BLaER1 treated with 17β-estradiol and CSF1 and Interleukin-3, amounts not matched to agents 10 nM and 100 nM (cell line): ENCODE measurements around the gene CTXN3.

Experiments
- H3K27ac ChIP-seq, 11 experiments: shearing (Covaris generic); formaldehyde crosslinking; 2 replicates each; pipeline ENCODE4 v1.8.1; 2022
- H3K27me3 ChIP-seq, 11 experiments: shearing (Covaris generic); formaldehyde crosslinking; 2 replicates each; pipeline ENCODE4 v1.8.1; 2022
- H3K36me3 ChIP-seq, 11 experiments: shearing (Covaris generic); formaldehyde crosslinking; 2 replicates each; pipeline ENCODE4 v1.8.1; 2022
- H3K4me1 ChIP-seq, 10 experiments: shearing (Covaris generic); formaldehyde crosslinking; 2 replicates each; pipeline ENCODE4 v1.8.1; 2022
- H3K4me2 ChIP-seq, 11 experiments: shearing (Covaris generic); formaldehyde crosslinking; 2 replicates each; pipeline ENCODE4 v1.8.1; 2022
- H3K4me3 ChIP-seq, 10 experiments: shearing (Covaris generic); formaldehyde crosslinking; 2 replicates each; pipeline ENCODE4 v1.8.1; 2022
- H3K9ac ChIP-seq, 11 experiments: shearing (Covaris generic); formaldehyde crosslinking; 2 replicates each; pipeline ENCODE4 v1.8.1; 2022
- H3K9me3 ChIP-seq, 11 experiments: shearing (Covaris generic); formaldehyde crosslinking; replicated peaks in 1 of 11; 2 replicates each; pipeline ENCODE4 v1.8.1; 2022
- H4K20me1 ChIP-seq, 11 experiments: shearing (Covaris generic); formaldehyde crosslinking; 2 replicates each; pipeline ENCODE4 v1.8.1; 2022
- Cebpa-rat ChIP-seq, 11 experiments: shearing (Covaris generic); IDR thresholded peaks; 2 replicates each; pipeline ENCODE4 v1.8.1; 2022

The CTXN3 gene

DNA sequence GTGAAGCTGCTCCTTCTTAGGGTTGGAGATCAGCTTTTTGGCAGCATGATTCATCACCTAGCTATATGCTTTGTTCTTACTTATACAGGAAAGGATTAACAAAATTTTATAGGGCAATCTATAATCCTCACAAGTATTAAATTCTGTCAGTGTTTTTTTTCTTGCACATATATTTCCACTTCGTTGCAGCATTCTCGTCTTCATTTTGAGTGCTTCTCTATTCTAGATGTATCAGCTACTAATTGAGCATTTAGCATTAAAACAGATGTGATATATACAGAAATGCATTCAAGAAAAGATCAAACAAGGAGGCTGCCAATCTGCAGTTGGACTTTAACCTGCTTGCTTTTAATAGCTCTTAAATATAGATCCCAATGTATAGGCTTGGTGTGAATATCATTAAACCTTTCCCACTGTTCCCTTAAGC is 3.6 kb upstream of the CTXN3 start:
- no peak overlapping the region for H3K4me3 ChIP-seq
- no peak for TF ChIP-seq Cebpa-rat (IDR thresholded peaks at IDR 0.05)
- no peaks in the 10 kb centered on the region for H3K27me3 ChIP-seq
- no peaks in the 10 kb centered on the region for H3K9me3 ChIP-seq
- no peaks in the 10 kb centered on the region; a peak in 1 of 20 replicates for H3K4me1 ChIP-seq
- H4K20me1 ChIP-seq, result no peaks in the 10 kb centered on the region
- H3K36me3 ChIP-seq, result no peaks in the 10 kb centered on the region
- no peak overlapping the region for H3K27ac ChIP-seq
- no peak overlapping the region for H3K4me2 ChIP-seq
- H3K9ac ChIP-seq, result no peak overlapping the region

DNA sequence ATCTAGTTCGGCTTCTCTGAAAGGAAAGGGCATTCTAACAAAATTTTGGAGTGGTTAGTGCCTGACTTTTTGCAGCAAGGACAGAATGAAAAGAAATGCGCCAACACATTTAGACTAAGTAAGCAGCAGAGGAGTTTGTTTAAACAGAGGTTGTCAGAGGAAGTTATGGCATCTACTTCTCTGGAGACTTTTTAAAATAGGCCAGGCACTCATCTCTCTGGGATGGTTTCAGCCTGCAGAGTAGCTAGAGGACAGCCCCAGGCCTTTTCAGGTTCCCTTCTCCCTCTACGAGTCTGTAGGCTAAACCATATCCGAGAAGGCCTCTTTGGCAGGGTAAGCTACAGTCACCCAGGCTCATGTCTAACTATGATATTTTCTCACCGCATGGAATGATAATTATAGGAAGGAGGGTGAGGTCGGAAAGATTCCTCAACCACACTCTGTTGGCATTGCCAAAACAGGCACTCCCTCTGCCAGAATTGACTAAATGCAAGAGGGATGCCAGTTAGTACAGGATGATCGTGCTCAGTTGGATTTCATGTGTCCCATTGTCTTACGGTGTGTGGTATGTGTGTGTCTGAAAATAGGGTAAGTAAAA is 1.4 kb upstream of the CTXN3 start:
- Histone ChIP-seq H3K9ac (no peak overlapping the region), H3K4me3 (no peak overlapping the region), H3K4me2 (no peak overlapping the region), H3K36me3 (no peaks in the 10 kb centered on the region), H3K27me3 (no peaks in the 10 kb centered on the region), H3K9me3 (no peaks in the 10 kb centered on the region), H4K20me1 (no peaks in the 10 kb centered on the region), H3K4me1 (no peaks in the 10 kb centered on the region), H3K27ac (no peak overlapping the region)
- no peak for TF ChIP-seq Cebpa-rat (IDR thresholded peaks at IDR 0.05)

DNA sequence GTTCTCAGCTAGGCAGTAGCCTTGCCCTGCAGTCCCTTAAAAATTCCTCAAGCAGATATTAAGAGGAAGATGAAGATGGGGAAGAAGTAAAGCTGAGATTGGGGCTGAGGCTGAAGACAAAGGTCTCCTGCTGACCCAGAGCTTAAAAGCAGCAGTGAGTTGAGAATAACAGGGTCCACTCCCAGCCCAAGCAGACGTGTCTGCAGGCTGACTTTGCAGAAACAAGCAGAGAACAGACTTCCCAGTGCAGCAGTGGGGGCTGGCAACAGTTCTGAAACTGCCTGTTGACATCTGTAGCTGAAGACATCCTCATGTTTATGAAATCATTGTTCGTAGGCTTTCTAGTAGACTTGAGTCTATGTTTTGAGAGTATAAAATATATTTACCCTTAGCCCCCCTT is 1.1 kb downstream of the CTXN3 start:
- Histone ChIP-seq H3K27me3 (no peaks in the 10 kb centered on the region), H3K4me2 (no peak overlapping the region), H3K36me3 (no peaks in the 10 kb centered on the region), H3K9ac (no peak overlapping the region), H4K20me1 (no peaks in the 10 kb centered on the region), H3K9me3 (no peaks in the 10 kb centered on the region), H3K27ac (no peak overlapping the region), H3K4me1 (no peaks in the 10 kb centered on the region), H3K4me3 (no peak overlapping the region)
- TF ChIP-seq Cebpa-rat (IDR thresholded peaks at IDR 0.05), result no peak

DNA sequence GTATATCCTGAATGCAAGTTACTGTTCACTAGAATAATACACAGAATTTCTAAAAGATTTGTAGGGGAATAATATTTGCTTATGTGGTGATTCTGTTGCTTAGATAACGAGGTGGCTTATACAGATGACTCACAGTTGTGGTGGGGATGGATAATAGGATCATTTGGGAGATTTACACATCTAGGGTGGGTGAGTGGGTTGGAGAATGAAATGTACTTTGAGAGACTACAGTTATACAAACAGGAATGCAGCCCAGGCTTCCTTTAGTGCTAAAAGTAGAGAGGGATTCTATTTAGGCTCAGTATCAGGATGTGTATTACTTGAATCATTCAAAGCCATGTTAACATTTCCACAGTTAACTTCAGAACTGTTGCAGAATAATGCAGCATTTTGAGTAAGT is 1.8 kb downstream of the CTXN3 start:
- Histone ChIP-seq H4K20me1 (no peaks in the 10 kb centered on the region), H3K9me3 (no peaks in the 10 kb centered on the region), H3K4me3 (no peak overlapping the region), H3K9ac (no peak overlapping the region), H3K27ac (no peak overlapping the region), H3K4me2 (no peak overlapping the region), H3K36me3 (no peaks in the 10 kb centered on the region), H3K27me3 (no peaks in the 10 kb centered on the region), H3K4me1 (no peaks in the 10 kb centered on the region)
- TF ChIP-seq Cebpa-rat (IDR thresholded peaks at IDR 0.05), result no peak

DNA sequence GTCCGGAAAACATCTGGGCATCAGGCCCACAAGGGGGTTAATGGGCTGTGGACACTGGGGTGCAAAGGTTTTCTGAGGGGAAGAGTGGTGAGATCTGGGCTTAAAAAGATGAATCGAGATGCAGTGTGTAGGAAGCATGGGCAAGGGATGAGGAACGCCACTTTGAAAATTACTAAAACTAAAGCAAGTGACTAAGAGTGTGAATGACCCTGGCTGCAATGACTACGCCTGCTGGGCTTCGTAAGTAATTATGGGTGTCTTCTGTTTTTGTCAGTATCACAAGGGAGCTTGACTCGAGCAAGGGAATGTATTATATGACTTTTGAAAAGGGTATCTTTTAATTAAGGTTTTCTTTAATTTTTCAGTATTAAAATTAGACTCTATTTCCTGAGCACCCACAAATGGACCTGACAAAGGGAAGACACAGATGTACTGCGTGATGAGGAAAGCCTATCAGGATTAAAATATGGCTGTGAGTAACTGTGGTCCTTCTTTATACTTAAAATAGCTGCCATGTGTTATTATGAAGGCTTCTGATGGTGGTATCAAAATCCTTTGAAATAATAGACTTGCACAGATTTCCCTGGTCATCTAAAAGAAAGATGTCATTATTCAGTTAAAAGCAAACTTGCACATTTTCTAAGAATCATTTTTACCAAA is 4.2 kb downstream of the CTXN3 start:
- Histone ChIP-seq H3K9ac (no peak overlapping the region), H3K4me1 (no peaks in the 10 kb centered on the region), H3K9me3 (no peaks in the 10 kb centered on the region), H3K27me3 (no peaks in the 10 kb centered on the region), H3K4me2 (no peak overlapping the region), H3K36me3 (no peaks in the 10 kb centered on the region), H3K4me3 (no peak overlapping the region), H4K20me1 (no peaks in the 10 kb centered on the region), H3K27ac (no peak overlapping the region)
- no peak for TF ChIP-seq Cebpa-rat (IDR thresholded peaks at IDR 0.05)

DNA sequence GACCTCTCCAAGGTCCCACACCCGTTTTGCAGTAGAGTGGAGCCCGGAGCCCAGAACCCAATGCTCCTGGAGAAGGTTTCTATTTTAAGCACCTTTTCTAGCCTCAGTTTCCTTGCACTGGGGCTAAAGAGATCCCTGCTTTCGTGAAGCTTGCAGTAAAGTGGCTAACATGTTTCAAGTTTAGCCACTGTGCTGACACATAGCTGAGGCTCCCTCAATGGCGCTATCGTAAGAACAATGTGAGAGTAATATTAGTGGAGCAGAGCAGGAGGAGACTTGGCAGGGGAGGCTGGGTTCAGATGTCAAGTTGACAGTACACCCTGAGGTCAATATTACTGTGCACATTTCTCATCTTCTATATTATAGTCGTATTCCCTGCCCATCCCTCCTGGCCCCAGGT is 7.9 kb downstream of the CTXN3 start:
- Histone ChIP-seq H3K27me3 (no peaks in the 10 kb centered on the region), H4K20me1 (no peaks in the 10 kb centered on the region), H3K27ac (no peak overlapping the region), H3K4me1 (no peaks in the 10 kb centered on the region), H3K36me3 (no peaks in the 10 kb centered on the region), H3K9ac (no peak overlapping the region), H3K4me3 (no peak overlapping the region), H3K9me3 (no peaks in the 10 kb centered on the region), H3K4me2 (no peak overlapping the region)
- TF ChIP-seq Cebpa-rat (IDR thresholded peaks at IDR 0.05), result no peak

DNA sequence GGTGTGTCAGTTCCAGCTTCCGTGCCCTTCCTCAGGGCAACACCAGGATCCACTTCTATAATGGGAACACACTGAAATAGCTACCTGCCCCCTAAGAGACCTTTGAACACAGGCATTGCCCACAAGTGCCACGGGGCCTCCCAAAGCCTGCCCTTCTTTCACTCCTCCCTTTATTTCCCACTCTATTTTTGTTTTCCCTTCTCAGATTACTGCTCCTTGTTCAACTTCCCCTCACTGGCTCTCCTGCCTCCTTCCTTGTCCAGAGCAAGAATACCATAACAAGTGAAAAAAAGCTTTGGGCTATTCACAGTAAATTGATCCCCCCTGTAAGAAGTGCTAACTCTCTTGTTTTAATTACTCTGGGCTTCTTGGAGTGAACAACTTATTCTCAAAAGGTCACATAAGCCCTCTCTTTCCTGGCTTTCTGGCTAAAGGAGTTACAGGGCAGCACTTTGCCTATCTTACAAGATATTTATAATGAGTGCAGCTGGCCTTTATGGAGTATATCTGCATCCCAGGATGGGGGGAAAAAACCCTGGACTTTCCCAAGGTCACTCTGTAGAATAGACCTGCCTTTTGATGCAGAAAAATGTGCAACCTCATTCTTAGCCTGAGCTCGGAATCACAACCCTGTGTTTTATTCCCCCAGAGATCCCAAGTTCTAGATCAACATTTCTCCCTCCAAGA is 11.3 kb downstream of the CTXN3 start:
- Histone ChIP-seq H3K4me3 (no peak overlapping the region), H3K9ac (no peak overlapping the region), H3K9me3 (no peaks in the 10 kb centered on the region), H3K4me1 (no peaks in the 10 kb centered on the region), H3K27ac (no peak overlapping the region), H3K4me2 (no peak overlapping the region), H4K20me1 (no peaks in the 10 kb centered on the region), H3K27me3 (no peaks in the 10 kb centered on the region), H3K36me3 (no peaks in the 10 kb centered on the region)
- no peak for TF ChIP-seq Cebpa-rat (IDR thresholded peaks at IDR 0.05)

DNA sequence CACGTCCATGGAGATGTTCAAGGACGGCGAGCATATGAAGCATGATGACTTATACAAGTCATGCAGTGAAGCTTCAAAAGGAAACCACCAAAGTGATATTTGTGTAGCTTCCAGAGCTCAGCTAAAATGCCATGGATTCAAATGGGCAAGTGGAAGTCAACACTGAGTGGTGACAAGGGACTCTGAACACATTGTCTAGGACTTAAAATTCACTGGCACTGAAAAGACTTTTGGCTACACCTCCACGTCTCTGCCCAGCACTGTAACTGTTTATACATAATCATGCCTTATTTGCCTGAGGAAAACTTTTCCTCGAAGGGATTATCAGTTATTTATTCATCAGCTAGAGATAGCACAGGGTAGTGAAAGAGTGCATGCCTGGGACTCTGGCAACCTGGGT is 15.2 kb downstream of the CTXN3 start:
- Histone ChIP-seq H4K20me1 (no peaks in the 10 kb centered on the region), H3K9ac (no peak overlapping the region), H3K4me2 (no peak overlapping the region), H3K27ac (no peak overlapping the region), H3K27me3 (no peaks in the 10 kb centered on the region), H3K4me3 (no peak overlapping the region), H3K36me3 (no peaks in the 10 kb centered on the region), H3K9me3 (no peaks in the 10 kb centered on the region), H3K4me1 (no peaks in the 10 kb centered on the region)
- no peak for TF ChIP-seq Cebpa-rat (IDR thresholded peaks at IDR 0.05)

DNA sequence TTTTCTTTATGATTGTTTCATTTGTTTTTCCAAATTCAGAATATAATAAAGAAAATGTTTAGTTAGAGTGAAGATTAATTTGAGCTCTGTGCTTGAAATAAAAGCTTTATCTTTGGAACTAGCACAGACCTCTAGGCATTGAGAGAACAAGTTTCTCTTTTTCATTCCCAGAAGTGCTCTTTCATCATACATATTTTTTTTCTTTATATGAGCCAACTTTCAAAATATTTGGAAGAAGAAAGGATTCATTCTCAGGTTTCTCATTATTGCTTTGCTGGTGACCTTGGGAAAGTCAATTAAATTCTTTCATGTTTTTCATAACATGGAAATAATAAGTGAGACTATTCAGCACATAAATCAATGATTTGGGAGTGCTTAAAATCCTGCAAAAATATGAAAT is 16.8 kb downstream of the CTXN3 start:
- Histone ChIP-seq H4K20me1 (no peaks in the 10 kb centered on the region), H3K9me3 (no peaks in the 10 kb centered on the region), H3K36me3 (no peaks in the 10 kb centered on the region), H3K4me1 (no peaks in the 10 kb centered on the region), H3K27ac (no peak overlapping the region), H3K9ac (no peak overlapping the region), H3K4me2 (no peak overlapping the region), H3K4me3 (no peak overlapping the region), H3K27me3 (no peaks in the 10 kb centered on the region)
- TF ChIP-seq Cebpa-rat (IDR thresholded peaks at IDR 0.05), result no peak
